ENCODE data around the gene UGGT2. TPM values are rescaled to one million over a fixed set of nuclear protein-coding genes. Genes with fewer than 3 reads are reported as not detected.

The UGGT2 gene, protein sequence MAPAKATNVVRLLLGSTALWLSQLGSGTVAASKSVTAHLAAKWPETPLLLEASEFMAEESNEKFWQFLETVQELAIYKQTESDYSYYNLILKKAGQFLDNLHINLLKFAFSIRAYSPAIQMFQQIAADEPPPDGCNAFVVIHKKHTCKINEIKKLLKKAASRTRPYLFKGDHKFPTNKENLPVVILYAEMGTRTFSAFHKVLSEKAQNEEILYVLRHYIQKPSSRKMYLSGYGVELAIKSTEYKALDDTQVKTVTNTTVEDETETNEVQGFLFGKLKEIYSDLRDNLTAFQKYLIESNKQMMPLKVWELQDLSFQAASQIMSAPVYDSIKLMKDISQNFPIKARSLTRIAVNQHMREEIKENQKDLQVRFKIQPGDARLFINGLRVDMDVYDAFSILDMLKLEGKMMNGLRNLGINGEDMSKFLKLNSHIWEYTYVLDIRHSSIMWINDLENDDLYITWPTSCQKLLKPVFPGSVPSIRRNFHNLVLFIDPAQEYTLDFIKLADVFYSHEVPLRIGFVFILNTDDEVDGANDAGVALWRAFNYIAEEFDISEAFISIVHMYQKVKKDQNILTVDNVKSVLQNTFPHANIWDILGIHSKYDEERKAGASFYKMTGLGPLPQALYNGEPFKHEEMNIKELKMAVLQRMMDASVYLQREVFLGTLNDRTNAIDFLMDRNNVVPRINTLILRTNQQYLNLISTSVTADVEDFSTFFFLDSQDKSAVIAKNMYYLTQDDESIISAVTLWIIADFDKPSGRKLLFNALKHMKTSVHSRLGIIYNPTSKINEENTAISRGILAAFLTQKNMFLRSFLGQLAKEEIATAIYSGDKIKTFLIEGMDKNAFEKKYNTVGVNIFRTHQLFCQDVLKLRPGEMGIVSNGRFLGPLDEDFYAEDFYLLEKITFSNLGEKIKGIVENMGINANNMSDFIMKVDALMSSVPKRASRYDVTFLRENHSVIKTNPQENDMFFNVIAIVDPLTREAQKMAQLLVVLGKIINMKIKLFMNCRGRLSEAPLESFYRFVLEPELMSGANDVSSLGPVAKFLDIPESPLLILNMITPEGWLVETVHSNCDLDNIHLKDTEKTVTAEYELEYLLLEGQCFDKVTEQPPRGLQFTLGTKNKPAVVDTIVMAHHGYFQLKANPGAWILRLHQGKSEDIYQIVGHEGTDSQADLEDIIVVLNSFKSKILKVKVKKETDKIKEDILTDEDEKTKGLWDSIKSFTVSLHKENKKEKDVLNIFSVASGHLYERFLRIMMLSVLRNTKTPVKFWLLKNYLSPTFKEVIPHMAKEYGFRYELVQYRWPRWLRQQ (N-terminal part only)
- 60.3 TPM for total RNA-seq

DNA sequence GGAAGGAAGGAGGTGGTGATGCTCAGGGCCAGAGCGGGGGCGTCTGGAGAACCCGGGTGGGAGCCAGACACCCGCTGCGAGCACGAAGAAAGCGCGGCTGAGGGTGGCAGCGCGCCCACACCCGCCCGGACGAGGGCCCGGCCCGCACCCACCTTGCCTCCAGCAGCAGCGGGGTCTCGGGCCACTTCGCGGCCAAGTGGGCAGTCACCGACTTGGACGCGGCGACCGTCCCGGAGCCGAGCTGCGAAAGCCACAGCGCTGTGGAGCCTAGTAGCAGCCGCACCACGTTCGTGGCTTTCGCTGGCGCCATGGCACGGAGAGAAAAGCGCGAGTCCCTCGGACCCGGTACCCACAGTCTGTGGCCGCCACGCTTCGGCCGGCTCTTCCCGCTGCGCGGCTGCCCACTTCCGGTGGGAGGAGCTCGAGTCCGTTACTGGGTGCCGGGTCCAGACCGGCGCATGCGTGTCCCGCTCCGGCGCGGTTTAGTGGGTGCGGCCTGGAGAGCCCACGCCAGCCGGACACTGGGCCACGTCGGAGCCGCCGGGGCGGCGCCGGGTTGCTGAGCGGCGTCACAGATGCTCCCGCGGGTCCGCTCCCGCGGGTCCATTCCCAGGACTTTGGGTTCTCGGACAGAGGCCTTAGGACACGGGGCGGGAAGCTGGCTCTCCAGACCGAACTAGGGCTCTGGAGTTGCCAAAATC is at the start of gene UGGT2:
UGGT2 (minus strand) TSS at position 399 of the 701 bp plus-strand sequence; CDS start at position 310, 89 bp downstream.
- peak; percentile 93 to 96 for DNase-seq (ENCODE audit: low spot score in 2 of 2)
- FAIRE-seq = no peak

DNA sequence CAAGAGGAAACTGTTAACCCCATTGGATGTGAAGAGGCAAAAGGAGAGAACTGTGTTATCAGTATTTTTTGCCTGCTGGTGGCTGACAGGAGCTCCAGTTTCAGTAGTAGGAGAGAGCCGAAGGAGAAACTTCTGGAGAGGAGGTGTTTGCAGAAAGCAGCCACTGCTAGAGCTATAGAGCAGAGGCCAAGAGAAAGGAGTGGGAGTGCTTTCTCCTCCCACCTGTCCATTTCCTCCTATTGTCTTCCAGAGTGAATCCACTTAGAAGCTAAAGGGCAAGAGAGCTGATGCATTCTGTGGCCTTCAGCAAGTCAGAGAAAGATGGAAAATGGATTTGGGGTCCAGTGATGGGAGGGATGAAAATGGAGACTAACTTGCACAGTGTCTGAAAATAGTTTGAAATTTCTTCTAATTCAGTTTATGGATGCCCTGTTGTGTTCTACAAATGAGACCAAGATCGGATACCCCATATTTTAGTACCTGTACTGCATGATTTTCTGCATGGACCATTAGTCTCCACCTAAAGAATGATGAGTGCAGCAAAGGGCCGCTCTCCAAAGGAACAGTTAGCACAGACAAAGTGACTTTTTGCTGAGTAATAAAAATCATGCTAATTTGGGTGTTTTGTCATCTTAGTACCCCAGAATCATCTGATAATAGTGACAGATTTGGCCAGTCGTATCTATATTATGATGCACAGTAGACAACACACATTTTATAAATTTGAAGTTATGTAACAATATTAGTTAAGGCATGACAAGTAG is 47.4 kb upstream of the UGGT2 start:
- DNase-seq (ENCODE audit: low spot score in 2 of 2) = no peak
- FAIRE-seq = no peak

DNA sequence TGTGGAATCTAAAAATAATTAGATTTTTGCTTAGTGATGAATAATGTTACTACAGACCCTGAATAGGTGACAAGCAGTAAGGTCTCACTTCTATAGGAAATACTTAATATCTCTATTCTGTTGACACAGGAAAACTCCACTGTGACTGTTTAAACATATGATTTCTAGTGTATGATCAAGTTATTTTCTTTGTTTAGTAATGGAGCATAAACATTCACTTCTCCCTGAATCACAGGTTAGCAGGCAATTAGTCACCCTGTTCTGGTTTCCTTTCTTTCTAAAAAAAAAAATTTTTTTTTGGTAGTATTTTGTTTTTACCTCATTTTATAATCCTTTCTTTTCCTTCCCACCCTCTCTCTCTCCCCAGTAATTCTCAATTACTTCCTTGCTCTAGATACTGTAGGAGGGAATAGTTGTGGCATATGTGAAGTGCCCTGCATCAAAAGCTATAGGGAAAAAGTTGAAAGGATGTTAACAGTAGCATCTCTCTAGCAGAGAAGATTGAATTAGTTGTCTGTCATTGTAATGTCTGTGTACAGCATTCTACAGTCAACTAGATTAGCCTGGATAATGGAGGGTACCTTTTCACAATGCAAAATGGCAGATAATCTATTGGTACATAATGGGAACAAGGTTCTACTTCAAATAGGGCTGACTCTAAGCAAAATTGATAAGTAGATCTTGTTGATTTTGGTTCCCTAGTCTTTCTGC is 40.2 kb upstream of the UGGT2 start:
- FAIRE-seq (no peak), DNase-seq (ENCODE audit: low spot score in 2 of 2) (no peak)

DNA sequence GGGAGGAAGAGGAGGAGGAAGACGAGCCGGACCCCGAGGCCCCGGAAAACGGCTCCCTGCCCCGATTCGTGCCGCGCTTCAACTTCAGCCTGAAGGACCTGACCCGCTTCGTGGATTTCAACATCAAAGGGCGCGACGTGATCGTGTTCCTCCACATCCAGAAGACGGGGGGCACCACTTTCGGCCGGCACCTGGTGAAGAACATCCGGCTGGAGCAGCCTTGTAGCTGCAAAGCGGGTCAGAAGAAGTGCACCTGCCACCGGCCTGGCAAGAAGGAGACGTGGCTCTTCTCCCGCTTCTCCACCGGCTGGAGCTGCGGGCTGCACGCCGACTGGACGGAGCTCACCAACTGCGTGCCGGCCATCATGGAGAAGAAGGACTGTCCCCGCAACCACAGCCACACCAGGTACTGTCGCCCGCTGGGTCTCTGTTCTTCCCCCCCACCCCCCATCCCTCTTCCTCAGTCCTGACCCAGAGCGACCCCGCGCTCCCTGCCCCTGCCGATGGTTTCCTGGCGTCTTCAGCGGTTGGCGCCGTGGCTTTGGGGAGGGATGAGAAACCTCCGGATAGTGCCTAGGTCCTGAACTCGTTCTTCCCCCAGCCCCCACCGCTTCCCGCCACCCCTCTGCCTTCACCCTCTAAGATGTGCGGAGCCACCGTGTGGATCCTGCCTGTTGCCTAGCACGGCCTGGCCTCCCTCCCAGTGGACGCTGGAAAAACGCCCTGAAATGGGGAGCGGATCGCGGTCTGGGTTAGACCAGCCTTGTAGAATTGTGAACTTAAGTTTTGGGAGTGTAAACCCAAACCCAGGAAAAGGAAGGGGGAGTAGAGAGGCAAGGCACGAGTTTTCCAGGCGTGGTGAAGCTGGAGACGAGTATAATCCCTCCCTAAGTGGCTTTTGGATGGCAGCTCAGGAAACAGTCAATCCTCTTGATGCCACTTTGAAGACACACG is 38.2 kb upstream of the UGGT2 start:
- peak in 1 of 2 donors; percentile 10 for DNase-seq (ENCODE audit: low spot score in 2 of 2)
- FAIRE-seq = no peak

DNA sequence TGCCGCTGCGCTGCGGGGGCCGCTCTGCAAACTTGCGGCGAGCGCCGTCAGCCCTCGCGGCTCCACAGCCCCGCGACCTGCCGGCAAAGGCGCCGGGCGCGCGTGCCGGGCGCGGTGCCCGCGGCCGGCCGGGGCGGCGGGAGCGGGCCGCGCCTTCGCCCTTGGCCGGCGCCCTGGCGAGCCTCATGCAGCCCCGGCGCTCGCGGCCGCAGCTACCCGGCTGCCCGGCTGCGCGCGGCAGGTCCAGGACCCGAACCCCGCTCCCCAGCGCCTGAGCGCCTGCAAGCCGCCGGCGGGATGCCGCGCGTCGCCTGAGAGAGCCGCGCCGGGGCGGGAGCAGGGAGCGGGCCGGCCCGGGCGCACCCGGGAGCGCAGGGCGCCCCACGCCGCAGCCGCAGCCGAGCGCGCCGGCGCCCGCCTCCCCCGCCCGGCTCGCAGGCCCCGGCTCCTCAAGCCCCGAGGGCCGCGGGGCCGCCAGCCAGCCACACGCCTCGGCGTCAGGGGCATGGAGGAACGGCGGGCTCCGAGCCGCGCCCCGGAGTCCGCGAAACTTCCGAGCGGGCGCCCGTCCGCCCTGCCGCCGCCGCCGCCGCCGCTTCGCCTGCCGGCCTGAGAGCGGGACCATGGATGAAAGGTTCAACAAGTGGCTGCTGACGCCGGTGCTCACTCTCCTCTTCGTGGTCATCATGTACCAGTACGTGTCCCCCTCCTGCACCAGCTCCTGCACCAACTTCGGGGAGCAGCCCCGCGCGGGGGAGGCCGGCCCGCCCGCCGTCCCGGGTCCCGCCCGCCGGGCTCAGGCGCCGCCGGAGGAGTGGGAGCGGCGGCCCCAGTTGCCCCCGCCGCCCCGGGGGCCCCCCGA is 37.3 kb upstream of the UGGT2 start:
- DNase-seq (ENCODE audit: low spot score in 2 of 2) (peak; percentile 36 to 41), FAIRE-seq (no peak)

DNA sequence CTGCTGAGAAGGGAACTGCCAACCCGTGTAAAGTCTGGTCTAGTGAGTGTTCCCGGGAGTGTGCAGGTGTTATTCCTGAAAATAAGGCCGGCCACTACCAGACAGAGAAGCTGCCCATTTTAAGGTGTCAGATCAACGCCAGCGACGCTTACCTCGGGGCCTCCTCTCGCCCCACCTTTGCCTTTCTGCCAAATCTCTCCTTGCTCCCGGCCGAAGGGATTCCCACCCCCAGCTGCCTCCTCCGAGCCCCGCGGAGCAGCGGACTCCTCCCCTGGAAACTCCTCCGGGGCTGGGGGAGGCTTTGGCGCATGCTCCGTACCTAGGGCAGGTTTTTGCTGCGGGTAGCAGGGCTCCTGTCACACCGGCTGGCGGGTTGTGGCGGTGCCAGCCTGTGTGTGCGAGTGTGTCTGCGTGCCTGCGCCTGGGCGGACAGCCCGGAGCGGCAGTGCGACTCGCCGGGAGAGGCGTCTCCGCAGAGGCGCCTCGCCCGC is 36.6 kb upstream of the UGGT2 start, which contains the start of gene HS6ST3:
HS6ST3 (plus strand) TSS at position 359 of the 491 bp plus-strand sequence.
- FAIRE-seq (no peak), DNase-seq (ENCODE audit: low spot score in 2 of 2) (peak in 1 of 2 donors; percentile 42)

DNA sequence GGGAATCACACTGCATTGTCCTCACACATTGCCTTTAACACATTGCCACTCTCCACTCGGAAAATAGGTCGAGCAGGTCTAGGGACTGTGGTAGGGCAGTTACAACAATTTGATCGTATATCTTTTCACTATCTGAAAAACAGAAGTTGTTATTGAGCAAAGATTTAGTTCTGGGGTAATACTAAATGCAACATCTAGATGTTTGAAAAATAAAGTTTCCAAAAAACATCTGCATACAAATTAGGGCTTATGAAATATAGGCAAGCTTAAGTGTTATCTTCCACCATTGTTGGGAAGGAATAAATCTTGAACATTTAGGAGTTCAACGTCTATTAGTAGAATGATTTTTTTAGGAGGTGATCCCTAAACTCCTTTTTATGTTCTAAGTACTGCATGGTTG is 35.9 kb upstream of the UGGT2 start:
- DNase-seq (ENCODE audit: low spot score in 2 of 2) (no peak), FAIRE-seq (no peak)

DNA sequence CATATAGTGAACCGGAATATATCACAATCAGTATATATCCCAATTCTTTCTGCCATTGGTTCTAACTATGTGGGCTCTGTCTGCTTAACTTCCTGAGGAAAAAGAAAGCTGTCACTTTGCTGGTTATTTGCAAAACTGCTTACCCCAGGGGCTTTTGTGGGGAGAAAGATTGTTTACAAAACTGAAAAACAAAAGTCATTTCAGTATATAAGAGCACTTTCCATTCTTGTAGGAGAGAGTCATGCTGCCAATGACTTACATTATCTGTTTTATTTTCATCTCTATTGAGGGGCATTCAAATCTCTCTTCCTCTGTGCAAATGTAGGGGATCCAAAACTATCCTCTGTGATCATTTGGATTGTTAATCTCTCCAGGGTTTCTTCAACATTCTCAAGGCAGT is 33.5 kb upstream of the UGGT2 start:
- DNase-seq (ENCODE audit: low spot score in 2 of 2) (no peak), FAIRE-seq (no peak)

DNA sequence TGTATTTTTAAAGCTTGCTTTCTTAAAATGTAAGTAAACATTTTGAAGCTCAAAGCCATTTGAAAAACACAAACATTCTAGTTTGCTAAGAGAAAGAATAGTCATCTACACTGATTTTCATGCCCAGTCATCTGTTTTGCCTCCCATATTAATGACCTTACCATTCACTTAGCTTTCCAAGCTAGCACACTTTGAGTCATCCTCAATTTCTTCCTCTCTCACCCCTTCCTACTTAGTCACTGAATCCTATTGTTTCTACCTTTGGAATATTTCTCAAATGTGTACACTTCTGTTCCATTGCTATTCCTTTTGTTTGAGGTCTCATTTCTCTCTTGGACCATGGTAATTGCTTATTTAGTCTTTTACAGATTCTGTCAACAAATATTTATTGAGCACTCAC is 29.4 kb upstream of the UGGT2 start:
- DNase-seq (ENCODE audit: low spot score in 2 of 2) (no peak), FAIRE-seq (no peak)

DNA sequence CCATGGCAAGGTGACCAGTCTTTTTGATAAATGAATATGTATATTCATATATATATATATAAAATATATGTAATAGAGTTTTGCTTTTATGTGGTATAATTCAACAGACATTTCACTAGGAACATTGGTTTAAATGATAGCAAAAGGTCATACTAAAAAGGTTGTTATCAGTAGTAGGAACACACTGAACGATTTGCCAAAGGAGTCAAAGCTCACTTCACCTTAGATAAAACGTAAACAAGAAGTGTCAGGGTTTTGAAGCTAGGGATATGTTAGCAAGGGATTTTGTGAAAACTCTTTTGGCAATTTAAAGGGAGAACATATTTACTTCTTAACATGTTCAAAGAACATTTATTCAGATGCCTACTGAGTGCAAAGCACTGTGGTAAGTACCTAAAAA is 28.7 kb upstream of the UGGT2 start:
- DNase-seq (ENCODE audit: low spot score in 2 of 2) (no peak), FAIRE-seq (no peak)

DNA sequence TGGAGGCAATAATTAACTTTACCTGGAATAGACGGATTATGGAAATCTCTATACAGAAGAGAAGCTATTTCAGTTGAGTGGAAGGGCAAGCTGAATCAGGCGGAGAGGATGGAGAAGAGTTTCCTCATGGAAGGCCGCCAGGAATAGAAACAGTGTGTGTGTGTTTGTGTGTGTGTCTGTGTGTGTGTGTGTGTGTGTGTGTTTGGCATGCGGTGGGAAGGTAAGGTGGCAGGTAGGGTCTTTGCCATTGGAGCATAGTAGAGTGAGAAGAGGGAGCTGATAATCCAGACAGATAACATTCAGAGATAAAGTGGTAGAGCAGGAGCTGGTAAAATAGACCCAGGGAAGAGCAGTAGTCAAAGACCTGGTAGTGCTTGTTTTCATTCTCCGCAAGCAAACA is 27.5 kb upstream of the UGGT2 start:
- FAIRE-seq (no peak), DNase-seq (ENCODE audit: low spot score in 2 of 2) (no peak)

DNA sequence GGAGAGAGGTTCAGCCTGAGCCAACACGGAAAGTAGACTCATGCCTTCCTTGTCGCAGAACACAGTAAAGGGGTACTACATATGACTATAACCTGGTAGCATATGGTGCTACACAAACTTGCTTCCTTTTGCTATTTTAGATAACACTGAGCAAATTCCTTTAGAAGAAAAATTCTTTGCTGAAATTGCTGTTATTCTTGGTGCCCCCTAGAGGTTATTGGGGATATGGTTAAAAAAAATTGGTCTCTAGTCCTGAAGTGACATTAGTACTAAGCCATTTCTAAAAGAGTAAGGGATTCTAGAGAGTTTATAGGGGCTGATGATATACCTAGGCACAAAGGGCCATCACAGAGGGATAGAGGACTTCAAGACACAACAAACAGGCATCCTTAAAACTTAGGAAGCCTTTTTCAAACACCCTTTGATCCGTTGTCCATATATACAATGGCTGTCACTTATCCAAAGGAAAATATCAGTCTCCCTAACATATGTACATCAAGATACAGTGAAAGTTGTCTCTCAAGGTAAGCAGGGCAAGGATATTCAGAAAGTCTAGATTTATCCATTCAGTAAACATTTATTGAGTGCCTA is 22.8 kb upstream of the UGGT2 start:
- no peak for FAIRE-seq
- DNase-seq (ENCODE audit: low spot score in 2 of 2) = no peak

DNA sequence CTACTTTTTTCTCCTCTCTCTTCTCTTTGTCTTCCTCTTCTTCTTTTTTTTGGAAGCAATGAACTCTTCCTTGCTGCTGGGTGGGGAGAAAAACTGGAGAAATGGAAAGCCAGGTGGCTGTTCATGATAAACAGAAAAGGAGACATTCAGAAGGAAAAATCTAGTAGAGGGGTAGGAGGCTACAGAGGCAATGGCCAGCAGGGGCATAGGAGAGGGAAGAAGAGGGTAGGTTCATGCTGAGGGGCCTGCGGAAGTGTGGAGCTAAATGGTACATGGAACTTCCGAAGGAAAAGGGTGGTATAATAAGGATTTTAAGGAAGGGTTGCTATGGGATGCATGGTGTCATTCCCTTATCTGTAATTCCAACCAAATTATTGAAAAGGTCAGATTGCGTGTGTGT is 19.2 kb upstream of the UGGT2 start:
- FAIRE-seq = no peak
- DNase-seq (ENCODE audit: low spot score in 2 of 2) = no peak

DNA sequence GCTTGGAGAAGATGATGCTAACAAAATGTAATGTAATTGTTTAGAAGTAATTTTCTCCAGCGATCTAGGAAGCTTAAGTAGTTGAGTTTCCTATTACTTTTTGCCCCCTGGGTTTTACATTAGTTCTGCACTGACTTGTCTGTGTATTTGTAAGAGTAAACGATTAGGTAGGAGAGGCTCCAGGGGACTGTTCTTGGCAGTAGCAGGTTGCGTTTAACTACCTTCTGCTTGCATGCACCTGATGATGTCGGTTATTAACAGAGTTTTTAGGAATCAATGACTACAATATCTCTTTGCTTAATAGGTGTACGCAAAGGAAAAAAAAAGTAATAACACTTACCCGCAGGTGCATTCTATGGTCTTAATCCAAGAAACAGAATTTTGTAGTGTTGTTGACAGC is 18.3 kb upstream of the UGGT2 start:
- DNase-seq (ENCODE audit: low spot score in 2 of 2) = no peak
- no peak for FAIRE-seq

DNA sequence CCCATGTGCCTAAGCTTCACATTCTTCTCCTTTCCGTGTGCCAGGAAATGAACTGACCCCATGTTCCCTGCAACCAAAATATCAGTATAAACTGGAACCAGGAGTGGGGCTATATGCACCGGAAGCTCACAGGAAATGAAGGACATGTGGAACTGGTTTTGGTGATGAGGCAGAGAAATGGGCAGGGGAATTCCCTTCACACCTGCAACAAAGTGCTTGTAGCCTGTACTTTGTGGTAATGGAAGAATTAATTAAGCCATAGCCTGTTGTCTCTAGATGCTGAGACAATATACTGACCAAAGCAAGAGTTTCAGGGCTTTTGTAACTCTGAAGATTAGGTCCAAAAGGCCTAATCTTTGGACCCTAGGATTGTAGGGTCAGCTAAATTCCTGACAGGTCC is 15.5 kb upstream of the UGGT2 start:
- no peak for FAIRE-seq
- DNase-seq (ENCODE audit: low spot score in 2 of 2) = no peak

DNA sequence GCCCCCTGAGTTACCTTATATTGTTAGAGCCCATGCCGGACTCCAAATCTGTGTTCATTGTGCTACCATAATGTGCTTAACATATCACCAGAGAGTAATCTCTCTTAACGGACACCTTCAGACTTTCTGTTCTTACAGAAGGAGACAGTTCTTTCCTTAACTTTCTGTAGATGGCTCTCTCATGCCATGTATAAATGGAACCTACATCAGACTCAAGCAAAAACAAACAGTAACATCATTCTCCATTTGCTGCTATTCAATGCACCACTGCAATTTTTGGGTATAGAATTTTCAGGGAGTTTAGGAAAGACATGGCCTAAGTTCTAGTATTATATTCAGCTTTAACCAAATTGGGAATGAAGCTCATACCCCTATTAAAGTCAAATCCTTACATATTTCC is 12.6 kb upstream of the UGGT2 start:
- no peak for DNase-seq (ENCODE audit: low spot score in 2 of 2)
- FAIRE-seq = no peak
